ENCODE measurements around the gene NACC1. TPM values are rescaled to one million over a fixed set of nuclear protein-coding genes. Genes with fewer than 3 reads are reported as not detected.

NACC1 gene
- total RNA-seq, 2 experiments from 2014 or later, result 13.0 to 13.5 TPM

- H3K27ac Mint-ChIP-seq, result peak overlapping the region; percentile 99
- peaks cover 4% of the 10 kb centered on the region for H3K36me3 Mint-ChIP-seq (ENCODE audit: low read depth)
- TF ChIP-seq CTCF (IDR thresholded peaks at IDR 0.05), result no peak
- peaks cover 84% of the 10 kb centered on the region for H3K4me1 Mint-ChIP-seq (ENCODE audit: low read depth)
- ChIA-PET CTCF (interaction anchor here (1.5 to 3.4 kb wide), 4 partner anchors 13 to 65 kb away, joined by 3 to 16 read pairs (median 6); partner anchors contain the start of genes IER2 and STX10), POLR2A (interaction anchor here (1.0 to 12.1 kb wide), 4 partner anchors 12 to 605 kb away, joined by 3 to 487 read pairs (median 18); partner anchors contain the start of gene C19orf53)
- Histone ChIP-seq H3K27ac (ENCODE audit: low read depth in 1 of 2, low read length in 2 of 2) (peak overlapping the region; percentile 85 to 95), H3K4me1 (ENCODE audit: insufficient read depth, low read length) (peaks cover 96% of the 10 kb centered on the region), H3K4me3 (ENCODE audit: low read length) (no peak overlapping the region), H3K9me3 (ENCODE audit: control insufficient read depth in 1 of 2, insufficient read depth in 1 of 2, low read length in 2 of 2) (no peaks in the 10 kb centered on the region), H3K36me3 (ENCODE audit: insufficient read depth, low read length) (no peaks in the 10 kb centered on the region), H3K27me3 (ENCODE audit: control insufficient read depth in 1 of 2, insufficient read depth in 2 of 2, low read length in 2 of 2) (no peaks in the 10 kb centered on the region)
- H3K4me3 Mint-ChIP-seq, result peak overlapping the region; percentile 97
- no peaks in the 10 kb centered on the region for H3K27me3 Mint-ChIP-seq
- DNase-seq, result peak in 1 of 14 experiments; percentile 32
- no peaks in the 10 kb centered on the region for H3K9me3 Mint-ChIP-seq
- ATAC-seq (ENCODE audit: poor library complexity), result no peak
- intact Hi-C loops (cut with DNase I, micrococcal nuclease), result loop anchor here in 1 of 2 experiments (2.0 kb wide), 1 partner anchor 23 kb away; no protein-coding TSS in a partner anchor
Measured at GRCh38 chr19:13169769-13170168, 51.7 kb downstream of the NACC1 start.

- DNase-seq, result no peak
- no peaks in the 10 kb centered on the region for H3K27me3 ChIP-seq (ENCODE audit: control insufficient read depth in 1 of 2, insufficient read depth in 2 of 2, low read length in 2 of 2)
- H3K27ac ChIP-seq (ENCODE audit: low read depth in 1 of 2, low read length in 2 of 2), result peak overlapping the region; percentile 47 to 85
- peaks cover 4% of the 10 kb centered on the region for H3K36me3 Mint-ChIP-seq (ENCODE audit: low read depth)
- no peaks in the 10 kb centered on the region for H3K9me3 ChIP-seq (ENCODE audit: control insufficient read depth in 1 of 2, insufficient read depth in 1 of 2, low read length in 2 of 2)
- no peak for TF ChIP-seq CTCF (IDR thresholded peaks at IDR 0.05)
- H3K4me3 ChIP-seq (ENCODE audit: low read length), result no peak overlapping the region
- no peaks in the 10 kb centered on the region for H3K27me3 Mint-ChIP-seq
- H3K4me1 ChIP-seq (ENCODE audit: insufficient read depth, low read length), result peaks cover 90% of the 10 kb centered on the region
- peak overlapping the region; percentile 99 for H3K27ac Mint-ChIP-seq
- CTCF ChIA-PET, result interaction anchor here (1.5 to 2.7 kb wide), 4 partner anchors 15 to 67 kb away, joined by 3 to 16 read pairs (median 8); no protein-coding TSS in a partner anchor
- no peaks in the 10 kb centered on the region for H3K36me3 ChIP-seq (ENCODE audit: insufficient read depth, low read length)
- intact Hi-C loops (cut with DNase I, micrococcal nuclease), result no loop called here
- H3K4me1 Mint-ChIP-seq (ENCODE audit: low read depth), result peaks cover 73% of the 10 kb centered on the region
- H3K4me3 Mint-ChIP-seq, result peak overlapping the region; percentile 68
- H3K9me3 Mint-ChIP-seq, result no peaks in the 10 kb centered on the region
- no peak for ATAC-seq (ENCODE audit: poor library complexity)
- POLR2A ChIA-PET, result interaction anchor here (2.0 to 12.1 kb wide), 2 partner anchors 16 to 24 kb away, joined by 11 to 487 read pairs; no protein-coding TSS in a partner anchor
Measured at GRCh38 chr19:13171146-13171545, 53.1 kb downstream of the NACC1 start.

GRCh38 chr19:13172346-13173138, 54.5 kb downstream of the NACC1 start:
- no peaks in the 10 kb centered on the region for H3K36me3 ChIP-seq (ENCODE audit: insufficient read depth, low read length)
- ChIA-PET CTCF (interaction anchor here (1.0 to 1.9 kb wide), 2 partner anchors 18 to 21 kb away, joined by 3 to 11 read pairs; no protein-coding TSS in a partner anchor), POLR2A (interaction anchor here (0.7 to 12.1 kb wide), 8 partner anchors 8 to 1003 kb away, joined by 3 to 487 read pairs (median 6); no protein-coding TSS in a partner anchor)
- DNase-seq (peak; percentile 49 to 88 (median 84)), ATAC-seq (ENCODE audit: poor library complexity) (peak; percentile 24)
- H3K9me3 Mint-ChIP-seq, result no peaks in the 10 kb centered on the region
- H3K9me3 ChIP-seq (ENCODE audit: control insufficient read depth in 1 of 2, insufficient read depth in 1 of 2, low read length in 2 of 2), result no peaks in the 10 kb centered on the region
- H3K4me1 ChIP-seq (ENCODE audit: insufficient read depth, low read length), result peaks cover 82% of the 10 kb centered on the region
- peaks cover 4% of the 10 kb centered on the region for H3K36me3 Mint-ChIP-seq (ENCODE audit: low read depth)
- peak overlapping the region; percentile 47 for H3K4me3 ChIP-seq (ENCODE audit: low read length)
- no peak for TF ChIP-seq CTCF (IDR thresholded peaks at IDR 0.05)
- peak overlapping the region; percentile 99 for H3K27ac Mint-ChIP-seq
- no peaks in the 10 kb centered on the region for H3K27me3 Mint-ChIP-seq
- peaks cover 61% of the 10 kb centered on the region for H3K4me1 Mint-ChIP-seq (ENCODE audit: low read depth)
- H3K4me3 Mint-ChIP-seq, result peak overlapping the region; percentile 87
- no peaks in the 10 kb centered on the region for H3K27me3 ChIP-seq (ENCODE audit: control insufficient read depth in 1 of 2, insufficient read depth in 2 of 2, low read length in 2 of 2)
- intact Hi-C loops (cut with DNase I, micrococcal nuclease), result loop anchor here in 1 of 2 experiments (2.0 kb wide), 1 partner anchor 18 kb away; no protein-coding TSS in a partner anchor
- H3K27ac ChIP-seq (ENCODE audit: low read depth in 1 of 2, low read length in 2 of 2), result peak overlapping the region; percentile 68 to 83
